AG04450 (cell line): Measurements from ENCODE around the gene MTA1. TPM values are rescaled to one million over a fixed set of nuclear protein-coding genes. Genes with fewer than 3 reads are reported as not detected.

ENCODE experiments used
- CTCF ChIA-PET: fragments of 300-600, 350-600 bp; formaldehyde crosslinking; extraction: SDS; loops from one replicate; lab custom pipeline; 2022; ENCODE audit warnings: antibody characterized with exemption, inconsistent platforms; lab: Charles Lee
- POLR2A ChIA-PET: fragments of 350-600 bp; formaldehyde crosslinking; extraction: SDS; loops from one replicate; lab custom pipeline; 2021; ENCODE audit warnings: antibody characterized with exemption, inconsistent platforms; lab: Yijun Ruan, JAX
- DNase-seq: peaks from one replicate; pipeline ENCODE4 v3.0.0-alpha.2; 2011; ENCODE audit warnings: low read depth, low spot score
- H3K27ac ChIP-seq: one replicate; pipeline ENCODE4 v1.5.1; 2012; ENCODE audit warnings: low read depth, low read length, control low read depth
- H3K27me3 ChIP-seq: one replicate; pipeline ENCODE4 v1.6.0; 2012; ENCODE audit warnings: low read length; ENCODE audit not compliant: control insufficient read depth, insufficient read depth
- H3K4me3 ChIP-seq: 2 replicates; pipeline ENCODE4 v1.5.1; 2011; ENCODE audit warnings: mild to moderate bottlenecking, low read depth, low read length, control low read depth
- H3K9me3 ChIP-seq: 2 replicates; pipeline ENCODE4 v1.5.1; 2012; ENCODE audit warnings: low read length; ENCODE audit not compliant: control insufficient read depth, insufficient read depth
- polyA plus RNA-seq: library from polyadenylated mRNA; depleted of rRNA; stranded (reverse); fragments of >200 nt; gene quantifications from 2 replicates; pipeline ENCODE4 v1.2.3, GENCODE V29; 2011
- TF ChIP-seq, protein P1 (sequence below): IDR thresholded peaks from 2 replicates; pipeline ENCODE4 v1.5.1; 2011; ENCODE audit warnings: low read depth, low read length, control low read depth, inconsistent platforms

Gene MTA1
- polyA plus RNA-seq, 1 experiment, result 36.0 TPM

DNA sequence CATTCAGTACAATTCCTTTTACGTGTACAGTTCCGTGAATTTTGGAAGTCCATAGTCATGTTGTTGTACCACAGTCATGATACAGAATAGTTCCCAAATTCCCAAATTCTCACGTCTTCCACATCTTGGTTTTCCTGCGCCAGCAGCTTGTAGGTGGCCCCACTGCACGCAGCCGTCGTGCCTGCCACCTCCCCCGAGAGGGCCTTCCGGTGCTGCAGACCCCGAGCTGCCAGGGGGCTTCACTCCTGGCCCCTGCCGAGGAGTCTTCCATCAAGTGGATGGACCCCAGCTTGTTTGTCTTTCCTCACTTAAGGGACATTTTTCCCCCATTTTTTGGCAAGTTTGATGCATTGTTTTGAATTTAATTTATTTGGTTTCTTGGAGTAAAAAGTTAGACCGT, 16.8 kb downstream of the MTA1 start:
- Histone ChIP-seq H3K27ac (no peak overlapping the region), H3K4me3 (no peak overlapping the region), H3K27me3 (no peaks in the 10 kb centered on the region), H3K9me3 (peaks cover 3% of the 10 kb centered on the region; the same call in 1 of the 2 replicates)
- DNase-seq, result no peak
- POLR2A ChIA-PET, result no interaction called here
- TF ChIP-seq, protein P1, sequence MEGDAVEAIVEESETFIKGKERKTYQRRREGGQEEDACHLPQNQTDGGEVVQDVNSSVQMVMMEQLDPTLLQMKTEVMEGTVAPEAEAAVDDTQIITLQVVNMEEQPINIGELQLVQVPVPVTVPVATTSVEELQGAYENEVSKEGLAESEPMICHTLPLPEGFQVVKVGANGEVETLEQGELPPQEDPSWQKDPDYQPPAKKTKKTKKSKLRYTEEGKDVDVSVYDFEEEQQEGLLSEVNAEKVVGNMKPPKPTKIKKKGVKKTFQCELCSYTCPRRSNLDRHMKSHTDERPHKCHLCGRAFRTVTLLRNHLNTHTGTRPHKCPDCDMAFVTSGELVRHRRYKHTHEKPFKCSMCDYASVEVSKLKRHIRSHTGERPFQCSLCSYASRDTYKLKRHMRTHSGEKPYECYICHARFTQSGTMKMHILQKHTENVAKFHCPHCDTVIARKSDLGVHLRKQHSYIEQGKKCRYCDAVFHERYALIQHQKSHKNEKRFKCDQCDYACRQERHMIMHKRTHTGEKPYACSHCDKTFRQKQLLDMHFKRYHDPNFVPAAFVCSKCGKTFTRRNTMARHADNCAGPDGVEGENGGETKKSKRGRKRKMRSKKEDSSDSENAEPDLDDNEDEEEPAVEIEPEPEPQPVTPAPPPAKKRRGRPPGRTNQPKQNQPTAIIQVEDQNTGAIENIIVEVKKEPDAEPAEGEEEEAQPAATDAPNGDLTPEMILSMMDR, result no peak
- CTCF ChIA-PET, result no interaction called here

DNA sequence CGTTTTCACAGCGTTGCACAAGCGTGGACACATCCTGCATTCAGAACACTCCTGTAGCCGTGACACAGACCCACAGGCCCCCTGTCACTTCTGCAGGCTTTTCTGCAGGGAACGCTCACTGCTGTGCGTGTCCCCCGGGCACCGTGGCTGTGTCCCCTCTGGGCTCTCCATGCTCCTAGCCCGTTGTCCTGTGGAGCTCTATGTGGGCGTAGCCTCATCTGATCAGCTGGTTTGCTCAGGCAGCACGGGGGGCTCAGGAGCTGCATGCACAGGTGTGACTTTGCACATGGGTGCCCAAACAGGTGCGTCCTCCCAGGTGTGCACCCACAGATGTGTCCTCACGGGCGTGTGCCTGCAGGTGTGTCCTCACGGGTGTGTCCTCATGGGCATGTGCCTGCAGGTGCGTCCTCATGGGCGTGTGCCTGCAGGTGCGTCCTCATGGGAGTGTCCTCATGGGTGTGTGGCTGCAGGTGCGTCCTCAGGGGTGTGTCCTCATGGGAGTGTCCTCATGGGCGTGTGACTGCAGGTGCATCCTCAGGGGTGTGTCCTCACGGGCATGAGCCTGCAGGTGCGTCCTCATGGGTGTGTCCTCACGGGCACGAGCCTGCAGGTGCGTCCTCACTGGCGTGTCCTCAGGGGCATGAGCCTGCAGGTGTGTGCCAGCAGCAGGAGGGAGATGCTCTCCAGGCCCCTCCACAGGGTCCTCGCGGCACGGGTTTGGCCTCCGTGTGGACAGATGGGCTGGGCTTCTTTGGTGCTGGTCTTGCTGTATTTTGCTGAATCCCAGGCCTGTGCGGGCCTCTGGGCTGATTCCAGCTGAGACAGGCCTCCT, 17.5 kb downstream of the MTA1 start:
- TF ChIP-seq, protein P1, result no peak
- Histone ChIP-seq H3K4me3 (no peak overlapping the region), H3K27me3 (no peaks in the 10 kb centered on the region), H3K27ac (no peak overlapping the region), H3K9me3 (peaks cover 3% of the 10 kb centered on the region; the same call in 1 of the 2 replicates)
- POLR2A ChIA-PET, result no interaction called here
- CTCF ChIA-PET, result interaction anchor here (1.2 kb wide), 1 partner anchor 43 kb away, joined by 5 read pairs; no protein-coding TSS in a partner anchor
- no peak for DNase-seq

DNA sequence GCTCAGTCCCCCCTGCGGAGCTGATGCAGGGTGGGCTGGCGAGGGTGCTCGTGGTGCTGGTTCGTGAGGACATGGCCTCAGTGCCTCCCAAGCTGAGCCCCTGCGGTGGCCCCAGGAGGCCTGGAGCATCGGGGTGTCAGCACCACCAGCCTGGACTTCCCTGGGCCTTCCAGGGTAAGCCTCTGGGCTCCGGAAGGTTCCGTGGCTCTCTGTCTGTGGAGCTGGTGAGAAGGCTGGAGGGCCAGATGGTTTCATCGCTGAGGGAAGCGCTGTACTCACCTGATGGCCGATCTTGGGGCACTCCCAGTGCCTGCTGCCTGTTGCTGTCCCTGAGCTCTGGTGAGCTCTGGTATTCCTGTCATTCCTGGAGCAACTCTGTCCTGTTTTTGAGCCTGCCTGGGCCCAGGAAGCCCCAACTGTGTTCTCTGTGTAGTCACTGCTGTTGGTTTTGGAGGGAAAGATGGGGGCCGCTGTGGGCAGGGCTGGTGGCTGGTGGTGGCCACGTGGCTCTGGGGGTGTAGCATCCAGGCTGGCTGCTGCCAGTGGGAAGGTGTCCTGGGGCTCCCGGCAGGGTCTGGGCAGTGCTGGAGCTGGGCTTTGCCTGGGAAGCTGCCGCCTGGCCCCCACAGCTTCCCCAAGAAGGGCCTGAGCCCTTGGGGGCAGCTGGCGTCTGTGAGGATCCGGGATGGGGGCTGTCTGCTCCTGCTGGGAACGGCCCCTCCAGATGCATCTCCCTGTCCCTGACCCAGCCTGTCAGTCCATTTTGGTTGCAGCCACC, 18.3 kb downstream of the MTA1 start:
- Histone ChIP-seq H3K27me3 (no peaks in the 10 kb centered on the region), H3K4me3 (no peak overlapping the region), H3K9me3 (peaks cover 3% of the 10 kb centered on the region; the same call in 1 of the 2 replicates), H3K27ac (no peak overlapping the region)
- DNase-seq, result no peak
- TF ChIP-seq, protein P1, result no peak
- ChIA-PET CTCF (interaction anchor here (1.2 kb wide), 1 partner anchor 43 kb away, joined by 5 read pairs; no protein-coding TSS in a partner anchor), POLR2A (no interaction called here)

DNA sequence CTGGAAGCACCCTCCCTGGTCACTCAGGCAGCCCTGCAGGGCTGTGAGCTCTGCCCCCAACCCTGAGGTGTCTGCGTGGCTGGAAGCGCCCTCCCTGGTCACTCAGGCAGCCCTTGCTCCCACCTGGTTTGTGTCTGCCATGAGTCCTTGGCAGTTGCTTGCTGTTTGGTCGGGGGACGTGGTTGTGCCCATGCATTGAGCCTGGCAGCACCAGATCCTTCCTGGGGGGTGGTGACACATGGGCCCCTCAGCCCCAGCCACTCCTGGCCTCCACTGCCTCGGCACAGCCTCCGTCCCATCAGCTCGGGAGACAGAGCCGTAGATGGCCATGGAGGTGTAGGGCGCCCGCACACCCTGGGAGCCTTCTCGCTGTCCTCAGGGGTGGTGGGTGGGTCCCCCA, 19.6 kb downstream of the MTA1 start:
- no peak overlapping the region for H3K4me3 ChIP-seq
- no peak overlapping the region for H3K27ac ChIP-seq
- ChIA-PET CTCF (no interaction called here), POLR2A (no interaction called here)
- H3K9me3 ChIP-seq, result peaks cover 3% of the 10 kb centered on the region; the same call in 1 of the 2 replicates
- no peaks in the 10 kb centered on the region for H3K27me3 ChIP-seq
- TF ChIP-seq, protein P1, result no peak
- no peak for DNase-seq
